MV-4-11 (cell line): ENCODE data around the gene IFNA21.
"Not testable (repeated sequence)": the region's sequence is repeated elsewhere in the genome, so short reads cannot be mapped to it uniquely, and the experiment has no call there.

ENCODE experiments used
- DNase-seq: peaks from one replicate; lab custom pipeline; 2025; lab: John Stamatoyannopoulos, UW

IFNA21 gene

GRCh38 chr9:21166560-21166959, at the start of gene IFNA21:
TSS of gene IFNA21 (minus strand) at chr9:21166660. CDS start at chr9:21166612, 48 bp downstream.
- not testable (repeated sequence) for DNase-seq

- DNase-seq, result peak; percentile 70
These were observed 47.2 kb upstream of the IFNA21 start for GRCh38 chr9:21213411-21214326.

- DNase-seq, result not testable (repeated sequence)
These were observed 45.7 kb upstream of the IFNA21 start for GRCh38 chr9:21212160-21212559.

- not testable (repeated sequence) for DNase-seq
These were observed 44.3 kb upstream of the IFNA21 start for GRCh38 chr9:21210782-21211181.

- DNase-seq, result no peak
These were observed 43.9 kb upstream of the IFNA21 start for GRCh38 chr9:21210311-21210710.

- not testable (repeated sequence) for DNase-seq
These were observed 40.6 kb upstream of the IFNA21 start, which contains the start of gene IFNA10 for GRCh38 chr9:21207043-21207442. TSS of gene IFNA10 (minus strand) at chr9:21207143. CDS start at chr9:21207097, 46 bp downstream.

GRCh38 chr9:21205204-21205603, 38.7 kb upstream of the IFNA21 start:
- no peak for DNase-seq

GRCh38 chr9:21202105-21202504, 35.6 kb upstream of the IFNA21 start, which contains the start of gene IFNA7:
TSS of gene IFNA7 (minus strand) at chr9:21202205. CDS start at chr9:21202165, 40 bp downstream.
- not testable (repeated sequence) for DNase-seq

GRCh38 chr9:21194867-21195776, 28.7 kb upstream of the IFNA21 start:
- DNase-seq, result peak; percentile 70

GRCh38 chr9:21187487-21187886, 21.0 kb upstream of the IFNA21 start, which contains the start of gene IFNA4:
TSS of gene IFNA4 (minus strand) at chr9:21187587. CDS start at chr9:21187531, 56 bp downstream.
- not testable (repeated sequence) for DNase-seq

GRCh38 chr9:21182810-21183736, 16.6 kb upstream of the IFNA21 start:
- peak; percentile 72 for DNase-seq

- DNase-seq, result no peak
These were observed 8.2 kb upstream of the IFNA21 start for GRCh38 chr9:21174671-21175070.

- DNase-seq, result no peak
These were observed 5.7 kb upstream of the IFNA21 start for GRCh38 chr9:21172156-21172555.

- no peak for DNase-seq
These were observed 4.9 kb upstream of the IFNA21 start for GRCh38 chr9:21171351-21171750.

GRCh38 chr9:21165516-21165915, 944 bp downstream of the IFNA21 start:
- DNase-seq, result no peak

GRCh38 chr9:21160178-21160577, 6.3 kb downstream of the IFNA21 start:
- peak; percentile 91 for DNase-seq

- no peak for DNase-seq
These were observed 11.0 kb downstream of the IFNA21 start for GRCh38 chr9:21155501-21155900.

- DNase-seq, result peak; percentile 61
These were observed 12.3 kb downstream of the IFNA21 start for GRCh38 chr9:21154018-21154608.

- peak; percentile 51 for DNase-seq
These were observed 13.0 kb downstream of the IFNA21 start for GRCh38 chr9:21153336-21154017.

- peak; percentile 58 for DNase-seq
These were observed 21.9 kb downstream of the IFNA21 start for GRCh38 chr9:21144603-21145002.
